ENCODE measurements around the gene RTN4R.
"Not testable (repeated sequence)": the region's sequence is repeated elsewhere in the genome, so short reads cannot be mapped to it uniquely, and the experiment has no call there.

The RTN4R gene

GRCh38 chr22:20305894-20306645 is 38.0 kb upstream of the RTN4R start:
- DNase-seq (ENCODE audit: low spot score) = no peak

GRCh38 chr22:20305230-20305893 is 37.2 kb upstream of the RTN4R start:
- DNase-seq (ENCODE audit: low spot score) = not testable (repeated sequence)

- no peak for DNase-seq (ENCODE audit: low spot score)
These were observed 36.5 kb upstream of the RTN4R start for GRCh38 chr22:20304646-20305045.

- DNase-seq (ENCODE audit: low spot score) = not testable (repeated sequence)
These were observed 35.1 kb upstream of the RTN4R start for GRCh38 chr22:20303229-20303534.

GRCh38 chr22:20302438-20303228 is 34.5 kb upstream of the RTN4R start:
- DNase-seq (ENCODE audit: low spot score) = no peak

- no peak for DNase-seq (ENCODE audit: low spot score)
These were observed 31.6 kb upstream of the RTN4R start for GRCh38 chr22:20299746-20300136.

- peak; percentile 81 for DNase-seq (ENCODE audit: low spot score)
These were observed 31.0 kb upstream of the RTN4R start for GRCh38 chr22:20298803-20299745.

GRCh38 chr22:20298110-20298802 is 30.1 kb upstream of the RTN4R start:
- no peak for DNase-seq (ENCODE audit: low spot score)

GRCh38 chr22:20297414-20298109 is 29.4 kb upstream of the RTN4R start:
- DNase-seq (ENCODE audit: low spot score) = no peak

- DNase-seq (ENCODE audit: low spot score) = no peak
These were observed 28.5 kb upstream of the RTN4R start for GRCh38 chr22:20296598-20296997.

- no peak for DNase-seq (ENCODE audit: low spot score)
These were observed 27.3 kb upstream of the RTN4R start for GRCh38 chr22:20295262-20296064.

- DNase-seq (ENCODE audit: low spot score) = no peak
These were observed 24.6 kb upstream of the RTN4R start for GRCh38 chr22:20292673-20293232.

- DNase-seq (ENCODE audit: low spot score) = no peak
These were observed 24.0 kb upstream of the RTN4R start for GRCh38 chr22:20292108-20292507.

GRCh38 chr22:20291604-20292063 is 23.5 kb upstream of the RTN4R start:
- DNase-seq (ENCODE audit: low spot score) = no peak

GRCh38 chr22:20291249-20291586 is 23.1 kb upstream of the RTN4R start:
- DNase-seq (ENCODE audit: low spot score) = no peak

- no peak for DNase-seq (ENCODE audit: low spot score)
These were observed 22.6 kb upstream of the RTN4R start for GRCh38 chr22:20290578-20291248.

- no peak for DNase-seq (ENCODE audit: low spot score)
These were observed 21.9 kb upstream of the RTN4R start for GRCh38 chr22:20290045-20290392.

- DNase-seq (ENCODE audit: low spot score) = not testable (repeated sequence)
These were observed 21.3 kb upstream of the RTN4R start for GRCh38 chr22:20289182-20290044.
